OCI-LY3 (cell line): ENCODE results near the gene FAM76B.

Experiments
- H2AFZ ChIP-seq: fragments of 200-600, 300-600 bp; shearing (Covaris generic); 2 replicates; pipeline ENCODE4 v1.6.0; 2014; ENCODE audit warnings: antibody characterized with exemption, low read depth, low read length
- H3K27ac ChIP-seq: fragments of 200-600, 300-600 bp; sonication (generic); 2 replicates; pipeline ENCODE4 v1.5.1; 2014; ENCODE audit warnings: mild to moderate bottlenecking, low read length, moderate library complexity, mixed read lengths
- H3K27me3 ChIP-seq: fragments of 200-600, 300-600 bp; sonication (generic); 2 replicates; pipeline ENCODE4 v1.6.1; 2014; ENCODE audit warnings: low read depth, low read length, mixed read lengths
- H3K36me3 ChIP-seq: fragments of 200-600, 300-600 bp; sonication (generic); replicated peaks from 2 replicates; pipeline ENCODE3; 2014; ENCODE audit warnings: low read depth, low read length, mixed read lengths
- H3K4me1 ChIP-seq: fragments of 300-600, 200-600 bp; sonication (generic); 2 replicates; pipeline ENCODE4 v1.6.1; 2014; ENCODE audit warnings: low read length, mixed read lengths
- H3K4me2 ChIP-seq: fragments of 200-600, 300-600 bp; sonication (generic); 2 replicates; pipeline ENCODE4 v1.6.1; 2014; ENCODE audit warnings: low read length, mixed read lengths
- H3K4me3 ChIP-seq: fragments of 300-600, 200-600 bp; sonication (generic); 2 replicates; pipeline ENCODE4 v1.5.1; 2014; ENCODE audit warnings: antibody characterized with exemption, mild to moderate bottlenecking, low read length, moderate library complexity
- H3K79me2 ChIP-seq: fragments of 300-600, 200-600 bp; shearing (Covaris generic); 2 replicates; pipeline ENCODE4 v1.6.1; 2014; ENCODE audit warnings: mild to moderate bottlenecking, low read length, mixed read lengths
- H3K9ac ChIP-seq: fragments of 300-600, 200-600 bp; shearing (Covaris generic); 2 replicates; pipeline ENCODE4 v1.6.0; 2014; ENCODE audit warnings: mild to moderate bottlenecking, low read length, moderate library complexity
- H3K9me3 ChIP-seq: fragments of 200-600, 300-600 bp; shearing (Covaris generic); 2 replicates; pipeline ENCODE4 v1.6.1; 2014; ENCODE audit warnings: low read length, mixed read lengths; ENCODE audit not compliant: insufficient read depth
- H4K20me1 ChIP-seq: fragments of 200-600, 300-600 bp; sonication (generic); 2 replicates; pipeline ENCODE4 v1.6.1; 2016; ENCODE audit warnings: low read length, mixed read lengths; ENCODE audit not compliant: insufficient read depth
- CTCF ChIP-seq: fragments of 200-600, 300-600 bp; sonication (generic); IDR thresholded peaks from 2 replicates; pipeline ENCODE4 v1.5.1; 2014; ENCODE audit warnings: antibody characterized with exemption, low read length, low read depth
- EZH2phosphoT487 ChIP-seq: fragments of 200-600 bp; shearing (Covaris generic); IDR thresholded peaks from 2 replicates; pipeline ENCODE4 v1.6.1; 2018; ENCODE audit warnings: antibody characterized with exemption, mixed run types, low read depth

Gene FAM76B

DNA sequence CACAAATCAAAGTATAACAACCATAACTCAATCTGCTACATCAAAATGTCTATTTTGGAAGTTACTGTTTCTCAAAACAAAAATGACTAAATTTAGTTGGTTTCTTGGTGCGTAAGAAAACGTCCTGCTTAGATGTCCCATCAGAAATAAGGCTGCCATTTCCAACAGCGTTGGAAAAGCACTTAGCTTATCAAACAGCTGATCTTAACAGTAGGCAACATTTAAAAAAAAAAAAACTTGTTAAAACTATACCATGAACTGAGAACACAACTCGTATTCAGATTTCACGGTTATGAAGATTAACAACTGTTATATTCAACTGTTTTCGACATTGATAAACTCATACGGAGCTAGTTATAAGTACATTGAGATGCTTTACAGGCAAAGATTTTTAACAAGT is 3.1 kb upstream of the FAM76B start:
- Histone ChIP-seq H3K9me3 (no peaks in the 10 kb centered on the region), H3K4me3 (no peak overlapping the region), H4K20me1 (peaks cover 29% of the 10 kb centered on the region), H3K4me2 (no peak overlapping the region), H3K4me1 (peaks cover 17% of the 10 kb centered on the region), H3K9ac (no peak overlapping the region), H2AFZ (no peak overlapping the region), H3K36me3 (no peaks in the 10 kb centered on the region), H3K79me2 (peaks cover 81% of the 10 kb centered on the region), H3K27me3 (no peaks in the 10 kb centered on the region), H3K27ac (no peak overlapping the region)
- TF ChIP-seq CTCF: no peak
- TF ChIP-seq EZH2phosphoT487: no peak

DNA sequence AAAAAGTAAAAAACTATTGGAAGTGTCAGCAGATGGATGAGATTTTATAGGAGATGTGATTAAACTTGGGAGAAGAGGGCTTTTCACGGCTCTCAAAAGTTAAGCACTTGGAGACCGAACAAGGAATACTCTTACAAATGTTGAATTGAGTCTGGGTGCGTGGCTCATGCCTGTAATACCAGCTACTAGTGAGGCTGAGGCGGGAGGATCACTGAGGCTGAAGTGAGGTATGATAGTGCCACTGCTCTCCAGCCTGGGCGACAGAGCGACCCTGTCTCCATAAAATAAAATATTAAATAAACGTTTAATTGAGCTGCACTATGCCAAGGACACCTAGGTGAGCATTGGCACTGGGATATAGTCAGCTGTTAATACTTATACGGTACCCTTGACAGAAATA is 2.6 kb upstream of the FAM76B start:
- H3K27me3 ChIP-seq: no peaks in the 10 kb centered on the region
- H3K4me3 ChIP-seq: no peak overlapping the region
- H3K4me2 ChIP-seq: peak overlapping the region; percentile 94
- no peak overlapping the region for H3K27ac ChIP-seq
- H3K79me2 ChIP-seq: peaks cover 82% of the 10 kb centered on the region
- H2AFZ ChIP-seq: no peak overlapping the region
- TF ChIP-seq CTCF: no peak
- no peak for TF ChIP-seq EZH2phosphoT487
- H3K4me1 ChIP-seq: peaks cover 17% of the 10 kb centered on the region
- no peaks in the 10 kb centered on the region for H3K36me3 ChIP-seq
- no peaks in the 10 kb centered on the region for H3K9me3 ChIP-seq
- H4K20me1 ChIP-seq: peaks cover 29% of the 10 kb centered on the region
- no peak overlapping the region for H3K9ac ChIP-seq

GRCh38 chr11:95791709-95792033 is 2.1 kb upstream of the FAM76B start:
- Histone ChIP-seq H3K79me2 (peaks cover 80% of the 10 kb centered on the region), H3K4me1 (peaks cover 17% of the 10 kb centered on the region), H3K27me3 (no peaks in the 10 kb centered on the region), H3K27ac (no peak overlapping the region), H3K36me3 (no peaks in the 10 kb centered on the region), H3K4me3 (peak overlapping the region; percentile 94), H3K4me2 (peak overlapping the region; percentile 94), H4K20me1 (peaks cover 29% of the 10 kb centered on the region), H3K9me3 (no peaks in the 10 kb centered on the region), H3K9ac (peak overlapping the region; percentile 93), H2AFZ (no peak overlapping the region)
- TF ChIP-seq CTCF (no peak), EZH2phosphoT487 (no peak)

- Histone ChIP-seq H3K36me3 (peaks cover 5% of the 10 kb centered on the region), H2AFZ (peak overlapping the region; percentile 52; the same call in 1 of the 2 replicates), H3K4me1 (peaks cover 17% of the 10 kb centered on the region), H3K4me2 (peak overlapping the region; percentile 94), H3K4me3 (peak overlapping the region; percentile 94), H3K9ac (peak overlapping the region; percentile 93), H3K9me3 (no peaks in the 10 kb centered on the region), H3K79me2 (peaks cover 75% of the 10 kb centered on the region), H3K27me3 (no peaks in the 10 kb centered on the region), H3K27ac (peak overlapping the region; percentile 92), H4K20me1 (peaks cover 29% of the 10 kb centered on the region)
- TF ChIP-seq CTCF (no peak), EZH2phosphoT487 (no peak)
Measured at GRCh38 chr11:95790933-95791708, 1.5 kb upstream of the FAM76B start.
